Activated gamma-delta T cell (primary cell): Measurements from ENCODE around the gene MAVS.
"Not testable (repeated sequence)": the region's sequence is repeated elsewhere in the genome, so short reads cannot be mapped to it uniquely, and the experiment has no call there.

Experiments used
- DNase-seq: peaks from one replicate; lab custom pipeline; 2025; lab: John Stamatoyannopoulos, UW

The MAVS gene

DNA sequence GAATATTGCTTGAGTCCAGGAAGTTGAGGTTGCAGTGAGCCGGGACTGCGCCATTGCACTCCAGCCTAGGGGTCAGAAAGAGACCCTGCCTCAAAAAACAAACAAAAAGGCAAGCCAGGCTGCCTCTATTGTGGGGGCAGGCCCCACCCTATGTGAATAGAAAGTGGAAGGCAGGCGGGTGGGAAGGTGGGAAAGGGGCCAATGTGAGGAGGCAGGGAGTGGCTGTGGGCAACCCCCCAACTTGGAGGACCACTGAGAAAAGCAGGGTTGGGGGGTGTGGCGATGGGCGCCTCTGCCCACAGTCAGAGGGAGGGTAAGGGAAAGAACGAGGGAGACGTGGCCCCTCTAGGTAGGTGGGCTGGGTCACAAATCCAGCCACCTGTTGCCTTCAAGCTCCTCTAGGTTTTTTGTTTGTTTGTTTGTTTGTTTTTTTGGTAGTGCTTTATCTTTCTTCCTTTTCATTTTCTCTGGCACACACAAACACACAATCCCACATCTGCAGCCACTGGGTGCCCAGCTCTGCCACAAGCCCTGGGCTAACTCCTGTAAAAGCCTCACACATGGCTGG lies 31.6 kb upstream of the MAVS start:
- no peak for DNase-seq

DNA sequence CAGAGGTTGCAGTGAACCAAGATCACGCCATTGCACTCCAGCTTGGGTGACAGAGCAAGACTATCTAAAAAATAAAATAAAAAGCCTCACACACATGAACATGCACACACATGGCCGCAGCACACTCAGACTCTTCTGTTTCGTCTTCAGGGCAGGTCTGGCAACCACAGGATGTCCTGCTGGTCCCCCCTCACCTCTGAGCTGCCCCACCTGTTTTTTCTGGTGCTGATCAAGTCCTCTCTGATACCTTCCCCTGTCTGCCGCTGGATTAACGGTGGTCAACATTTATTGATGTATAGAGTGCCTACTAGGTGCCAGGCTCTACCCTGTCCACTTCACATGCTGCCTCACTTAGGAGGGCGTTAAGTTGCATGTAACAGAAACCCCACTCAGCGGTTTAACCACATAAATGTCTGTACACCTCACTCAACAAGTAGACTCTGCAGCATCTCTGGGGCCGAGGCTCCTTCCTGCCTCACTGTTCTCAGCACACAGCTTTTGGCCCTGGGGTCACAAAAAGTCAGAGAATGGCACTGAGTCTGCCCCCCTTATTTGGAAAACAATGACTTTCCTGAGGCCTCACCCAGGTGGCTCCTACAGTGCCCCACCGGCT lies 30.8 kb upstream of the MAVS start:
- DNase-seq = no peak

DNA sequence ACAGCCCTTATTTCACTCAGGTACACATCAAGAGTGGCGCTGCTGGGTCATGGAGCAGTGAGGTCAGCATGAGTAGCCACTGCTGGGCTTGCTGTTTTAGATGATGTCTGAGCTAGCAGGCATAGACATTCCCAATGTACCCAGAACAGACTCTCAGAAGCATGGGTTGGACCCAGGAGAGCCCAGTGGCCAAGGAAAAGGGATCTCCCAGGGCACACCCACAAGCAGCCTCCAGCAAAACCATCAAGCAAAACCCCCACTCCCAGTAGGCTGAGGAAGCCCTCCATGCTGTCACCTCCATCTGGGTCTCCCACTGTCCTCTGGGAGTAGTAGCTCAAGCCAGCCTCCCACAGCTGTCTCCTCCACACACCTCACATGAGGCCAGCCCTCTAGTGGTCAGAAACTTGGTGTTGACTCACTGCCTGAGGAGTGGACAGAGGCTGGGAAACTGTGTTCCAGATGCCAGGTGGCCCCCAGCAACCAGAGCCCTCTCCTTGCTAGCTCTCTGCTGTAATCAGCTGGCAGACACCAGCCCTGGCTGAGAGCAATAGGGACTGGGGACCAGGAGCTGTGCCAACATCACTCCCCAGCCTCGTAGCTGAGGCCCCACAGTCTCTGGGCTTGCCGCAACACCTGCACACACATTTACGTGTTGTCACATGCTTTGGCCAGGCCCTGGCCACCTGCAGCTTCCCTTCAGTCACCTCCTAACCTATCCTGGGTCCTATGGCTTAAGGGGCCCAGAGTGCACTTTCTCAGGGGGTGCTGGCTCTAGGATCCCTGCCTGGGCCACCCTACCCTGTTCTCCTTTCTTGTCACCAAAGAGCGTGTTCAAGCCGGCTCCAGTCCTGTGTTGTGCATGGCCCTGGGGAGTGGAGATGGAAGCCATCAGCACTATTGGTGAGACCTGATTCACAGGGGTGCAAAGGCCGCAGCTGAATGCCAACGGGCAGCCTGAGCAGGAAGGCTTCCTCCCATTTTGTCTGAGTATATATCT lies 28.2 kb upstream of the MAVS start:
- DNase-seq = no peak

DNA sequence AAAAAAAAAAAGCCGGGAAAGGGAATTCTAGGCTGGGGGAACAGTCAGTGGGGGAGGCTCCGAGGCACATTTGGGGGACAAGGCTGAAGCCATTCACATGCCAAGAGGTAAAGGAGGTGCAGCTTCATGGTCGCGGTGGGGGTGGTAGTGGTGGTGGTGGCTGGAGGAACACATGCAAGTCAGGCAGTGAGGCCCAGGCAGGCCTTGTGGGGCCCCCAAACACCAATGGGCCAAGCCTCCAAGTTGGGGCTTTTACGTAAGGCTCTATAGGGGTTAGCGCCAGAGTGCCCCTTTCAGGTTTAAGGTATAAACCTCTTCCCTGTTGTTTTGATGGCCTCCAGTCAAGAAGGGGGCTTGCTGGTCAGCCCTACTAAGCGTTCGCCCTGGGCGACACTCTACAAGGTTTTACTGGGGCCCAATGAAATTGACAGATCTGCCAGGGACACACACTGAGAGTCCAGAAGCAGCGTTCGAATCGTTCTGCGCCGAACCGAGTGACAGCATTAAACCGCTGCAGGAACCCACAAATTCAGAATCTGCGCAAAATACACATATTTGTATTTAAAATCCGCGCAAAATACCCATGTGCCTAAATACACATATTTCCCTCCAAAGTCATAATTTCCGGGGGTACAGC lies 27.1 kb upstream of the MAVS start:
- no peak for DNase-seq

DNA sequence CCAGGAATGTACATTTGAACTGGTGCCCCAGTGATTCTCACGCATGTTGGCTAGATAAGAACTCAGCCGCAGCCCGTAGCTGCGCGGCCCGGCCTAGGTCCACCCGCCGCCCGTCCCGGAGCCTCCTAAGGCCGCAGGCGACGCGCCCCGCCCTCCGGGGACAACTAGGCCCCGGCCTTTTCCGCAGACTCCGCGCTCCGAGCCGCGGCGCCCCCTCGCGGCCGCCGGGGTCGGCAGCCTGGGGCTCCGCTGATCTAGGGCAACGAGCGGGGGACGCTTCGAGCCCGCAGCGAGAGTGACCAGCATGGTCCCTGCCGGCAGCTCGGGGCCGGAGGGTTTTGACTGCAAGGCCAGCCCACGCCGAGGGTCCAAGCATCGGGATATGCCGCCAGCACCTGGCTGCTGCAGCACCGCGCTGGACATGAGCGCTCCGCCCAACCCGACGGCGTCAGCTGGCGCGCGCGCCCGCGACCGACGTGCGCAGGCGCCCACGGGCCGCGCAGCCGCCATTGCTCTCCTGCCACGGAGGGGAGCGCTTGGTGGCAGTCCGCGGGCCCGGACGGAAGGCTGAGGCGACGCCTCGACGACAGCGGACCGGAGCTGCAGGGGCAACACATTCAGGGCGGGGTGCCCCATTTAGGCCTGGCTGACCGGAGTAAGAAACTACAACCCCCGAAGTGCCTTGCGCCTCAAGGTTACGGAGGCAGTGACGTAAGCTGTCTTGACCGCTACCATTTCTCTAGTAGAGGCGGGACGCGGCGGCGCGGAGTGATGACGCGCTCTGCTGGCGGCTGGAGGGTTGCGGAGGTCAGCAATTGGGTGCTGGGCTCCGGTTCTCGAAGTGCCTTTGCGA lies 26.4 kb upstream of the MAVS start, which contains the start of gene AP5S1:
Gene AP5S1 (plus strand): TSS at position 500 of the 853 bp plus-strand sequence. CDS start 1,571 bp downstream, outside the sequence.
- peak; percentile 96 for DNase-seq

DNA sequence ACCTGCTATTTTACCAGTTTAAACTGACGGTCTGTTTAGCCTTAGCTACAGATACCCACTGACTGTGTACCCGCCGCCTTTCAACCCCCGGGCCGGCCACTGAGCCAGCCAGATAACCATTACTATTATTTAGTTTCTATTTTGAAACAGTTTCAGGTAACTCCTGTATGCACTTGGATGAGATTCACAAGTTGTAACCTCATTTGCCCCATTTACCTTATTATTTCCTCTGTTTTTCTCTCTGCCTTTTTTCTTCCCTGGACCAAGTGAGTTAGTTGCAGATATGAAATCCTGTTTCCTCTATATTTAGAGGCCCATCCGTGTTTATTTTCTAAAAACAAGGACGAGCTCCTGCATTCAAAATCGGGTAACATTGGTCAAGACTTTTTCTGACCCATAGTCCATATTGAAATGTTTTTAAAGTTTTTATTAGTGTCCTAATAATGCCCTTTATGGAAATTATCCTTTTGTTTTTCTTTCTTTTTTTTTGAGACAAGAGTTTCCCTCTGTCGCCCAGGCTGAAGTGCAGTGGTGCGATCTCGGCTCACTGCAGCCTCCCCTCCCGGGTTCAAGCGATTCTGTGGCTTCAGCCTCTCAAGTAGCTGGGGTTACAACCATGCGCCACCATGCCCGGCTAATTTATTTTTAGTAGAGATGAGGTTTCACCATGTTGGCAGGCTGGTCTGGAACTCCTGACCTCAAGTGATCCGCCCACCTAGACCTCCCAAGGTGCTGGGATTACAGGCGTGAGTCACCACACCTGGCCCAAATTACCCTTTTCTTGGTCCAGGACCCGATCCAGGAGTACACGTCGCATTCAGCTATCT lies 25.5 kb upstream of the MAVS start:
- no peak for DNase-seq

DNA sequence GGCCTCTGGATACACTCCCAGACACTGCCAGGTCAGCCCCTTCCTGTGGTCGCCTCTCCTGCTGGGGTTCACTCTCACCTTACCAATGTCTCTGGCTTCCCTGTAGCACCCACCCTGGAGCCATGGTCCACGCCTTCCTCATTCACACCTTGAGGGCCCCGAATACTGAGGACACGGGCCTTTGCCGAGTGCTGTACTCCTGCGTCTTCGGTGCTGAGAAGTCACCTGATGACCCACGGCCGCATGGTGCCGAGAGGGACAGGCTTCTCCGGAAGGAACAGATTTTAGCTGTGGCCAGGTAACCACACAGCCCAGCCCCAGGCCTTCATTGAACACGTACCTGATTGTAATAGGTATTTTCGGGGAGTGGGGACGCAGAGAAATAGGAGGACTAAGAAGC lies 24.6 kb upstream of the MAVS start:
- DNase-seq = no peak

DNA sequence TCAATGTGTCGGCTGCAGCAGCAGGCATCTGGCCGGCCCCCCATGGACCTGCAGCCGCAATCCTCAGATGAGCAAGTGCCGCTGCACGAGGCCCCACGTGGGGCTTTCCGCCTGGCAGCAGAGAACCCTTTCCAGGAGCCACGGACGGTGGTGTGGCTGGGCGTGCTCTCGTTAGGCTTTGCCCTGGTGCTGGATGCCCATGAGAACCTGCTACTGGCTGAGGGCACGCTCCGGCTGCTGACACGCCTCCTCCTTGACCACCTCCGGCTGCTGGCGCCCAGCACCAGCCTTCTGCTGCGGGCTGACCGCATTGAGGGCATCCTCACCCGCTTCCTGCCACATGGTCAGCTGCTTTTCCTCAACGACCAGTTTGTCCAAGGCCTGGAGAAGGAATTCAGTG lies 22.8 kb upstream of the MAVS start:
- DNase-seq = no peak

DNA sequence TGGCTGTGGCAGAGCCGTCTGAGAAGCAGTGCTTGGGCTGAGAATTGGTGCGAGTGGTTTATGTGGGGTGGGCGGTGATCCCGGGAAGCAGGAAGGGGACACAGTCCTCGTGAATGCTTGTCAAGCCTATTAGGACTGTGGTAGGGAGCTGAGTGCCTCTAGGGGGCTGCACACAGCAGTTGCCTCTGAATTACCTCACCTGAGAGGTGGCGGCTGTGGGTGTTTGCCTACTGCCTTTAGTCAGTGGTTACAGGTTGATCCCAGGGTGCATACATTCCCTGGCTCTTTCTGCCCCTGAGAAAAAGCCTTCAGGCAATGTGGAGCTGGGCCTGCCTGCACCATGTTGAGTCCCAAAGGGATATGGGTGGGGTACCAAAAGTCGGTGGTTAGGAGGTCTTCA lies 21.1 kb upstream of the MAVS start:
- DNase-seq = no peak

DNA sequence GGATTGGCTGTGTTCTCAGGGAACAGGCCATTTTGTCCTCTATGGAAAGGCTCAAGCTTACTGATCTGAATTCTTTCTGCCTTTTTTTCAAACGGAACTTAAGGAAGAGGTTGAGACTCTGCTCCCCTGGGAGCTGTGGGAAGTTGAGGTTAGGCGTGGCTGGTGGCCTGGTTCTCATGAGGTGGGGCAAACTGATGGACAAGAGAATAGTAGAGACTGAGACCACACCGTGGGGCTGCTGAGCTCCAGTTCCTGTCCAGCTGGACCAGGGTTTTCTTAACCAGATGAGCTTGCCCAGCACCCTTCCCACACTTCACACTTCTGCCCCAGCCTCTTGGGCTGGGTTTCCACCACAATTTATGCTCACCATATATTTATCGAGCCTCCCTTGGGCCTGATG lies 20.2 kb upstream of the MAVS start:
- no peak for DNase-seq

DNA sequence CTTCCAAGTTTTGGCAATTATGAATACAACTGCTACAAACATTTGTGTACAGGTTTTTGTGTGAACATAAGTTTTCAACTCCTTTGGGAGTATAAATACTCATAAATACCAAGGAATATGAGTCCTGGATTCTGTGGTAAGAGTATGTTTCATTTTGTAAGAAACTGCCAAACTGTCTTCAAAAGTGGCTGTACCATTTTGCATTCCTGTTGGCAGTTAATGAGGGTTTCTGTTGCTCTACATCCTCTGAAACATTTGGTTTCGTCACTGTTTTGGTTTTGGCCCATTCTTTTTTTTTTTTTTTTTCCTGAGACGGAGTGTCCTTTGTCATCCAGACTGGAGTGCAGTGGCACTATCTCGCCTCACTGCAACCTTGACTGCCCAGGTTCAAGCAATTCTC lies 17.8 kb upstream of the MAVS start:
- DNase-seq = no peak

DNA sequence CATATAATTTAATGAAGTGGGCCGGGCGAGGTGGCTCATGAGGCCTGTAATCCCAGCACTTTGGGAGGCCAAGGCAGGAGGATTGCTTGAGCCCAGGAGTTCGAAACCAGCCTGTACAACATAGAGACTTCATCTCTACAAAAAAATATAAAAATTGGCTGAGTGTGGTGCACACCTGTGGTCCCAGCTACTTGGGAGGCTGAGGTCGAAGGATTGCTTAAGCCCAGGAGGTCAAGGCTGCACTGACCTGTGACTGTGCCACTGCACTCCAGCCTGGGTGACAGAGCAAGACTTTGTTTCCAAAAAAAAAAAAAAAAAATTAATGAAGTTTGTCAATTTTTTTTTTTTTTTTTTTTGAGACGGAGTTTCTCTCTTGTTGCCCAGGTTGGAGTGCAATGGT lies 16.7 kb upstream of the MAVS start:
- not testable (repeated sequence) for DNase-seq

DNA sequence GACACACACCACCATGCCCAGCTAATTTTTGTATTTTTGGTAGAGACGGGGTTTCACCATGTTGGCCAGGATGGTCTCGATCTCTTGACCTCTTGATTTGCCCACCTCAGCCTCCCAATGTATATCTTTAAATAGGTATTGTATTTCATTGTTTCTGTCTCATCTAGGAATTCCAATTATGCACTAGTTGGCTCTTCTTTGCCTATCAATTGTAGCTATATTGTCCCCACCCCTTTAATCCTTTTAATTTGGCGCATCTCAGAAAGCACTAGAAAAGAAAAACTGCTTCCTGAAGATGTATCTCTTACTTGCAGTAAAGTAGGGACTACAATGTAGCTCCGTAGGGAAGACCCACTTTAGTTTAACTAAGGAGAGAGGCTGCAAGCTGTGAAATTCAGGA lies 10.5 kb upstream of the MAVS start:
- DNase-seq = no peak

DNA sequence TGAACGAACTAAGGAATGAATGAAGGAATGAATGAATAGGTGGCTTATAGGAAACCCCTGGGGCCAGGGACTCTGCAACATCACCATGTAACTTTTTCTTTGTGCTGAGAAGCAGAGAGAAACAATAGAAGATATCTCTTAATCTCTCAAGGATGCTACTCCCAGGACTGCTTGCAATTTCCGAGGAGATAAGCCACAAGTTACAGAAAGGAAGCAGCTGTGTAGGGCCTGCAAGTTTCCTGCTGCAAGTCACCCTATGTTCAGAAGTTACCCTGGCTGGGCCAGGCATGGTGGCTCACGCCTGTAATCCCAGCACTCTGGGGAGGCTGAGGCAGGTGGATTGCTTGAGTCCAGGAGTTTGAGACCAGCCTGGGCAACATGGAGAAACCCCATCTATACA lies 7.3 kb upstream of the MAVS start:
- DNase-seq = no peak

DNA sequence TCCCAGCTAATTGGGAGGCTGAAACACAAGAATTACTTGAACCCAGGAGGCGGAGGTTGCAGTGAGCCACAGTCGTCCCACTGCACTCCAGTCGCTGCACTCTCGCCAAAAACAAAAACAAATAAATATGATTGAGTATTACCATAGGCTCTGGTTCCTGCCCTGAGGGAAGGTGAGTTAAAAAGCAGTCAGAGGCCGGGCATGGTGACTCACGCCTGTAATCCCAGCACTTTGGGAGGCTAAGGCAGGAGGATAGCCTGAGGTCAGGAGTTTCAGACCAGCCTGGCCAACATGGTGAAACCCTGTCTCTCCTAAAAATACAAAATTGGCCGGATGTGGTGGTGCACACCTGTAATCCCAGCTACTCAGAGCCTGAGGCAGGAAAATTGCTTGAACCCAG lies 6.4 kb upstream of the MAVS start:
- DNase-seq = not testable (repeated sequence)

DNA sequence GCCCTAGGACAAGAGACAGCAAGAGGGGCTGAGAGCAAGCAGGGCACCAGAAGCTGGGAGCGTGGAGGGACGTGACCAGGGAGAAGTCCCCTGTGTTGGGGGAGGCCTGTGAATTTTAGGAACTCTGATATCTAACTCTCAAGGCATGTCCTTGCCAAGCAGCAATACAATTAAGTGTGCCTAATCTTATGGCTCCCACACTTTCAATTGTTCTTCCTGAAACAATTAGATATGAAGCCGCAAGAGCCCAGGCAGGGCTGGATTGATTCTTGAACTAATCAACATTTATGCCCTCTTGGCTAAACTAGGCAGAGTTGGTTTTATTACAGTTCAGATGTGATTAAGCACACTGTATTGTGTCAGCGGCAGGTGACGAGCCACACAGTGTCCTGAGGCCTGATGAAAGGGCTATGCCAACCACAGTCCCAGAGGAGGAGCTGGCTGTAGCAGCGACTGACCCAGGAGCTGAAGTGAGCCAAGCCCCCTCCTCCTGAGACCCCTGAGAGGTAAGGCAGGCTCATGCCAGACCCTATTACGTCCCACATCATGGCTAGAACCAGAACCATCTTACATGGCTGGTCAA lies 4.2 kb upstream of the MAVS start:
- no peak for DNase-seq

DNA sequence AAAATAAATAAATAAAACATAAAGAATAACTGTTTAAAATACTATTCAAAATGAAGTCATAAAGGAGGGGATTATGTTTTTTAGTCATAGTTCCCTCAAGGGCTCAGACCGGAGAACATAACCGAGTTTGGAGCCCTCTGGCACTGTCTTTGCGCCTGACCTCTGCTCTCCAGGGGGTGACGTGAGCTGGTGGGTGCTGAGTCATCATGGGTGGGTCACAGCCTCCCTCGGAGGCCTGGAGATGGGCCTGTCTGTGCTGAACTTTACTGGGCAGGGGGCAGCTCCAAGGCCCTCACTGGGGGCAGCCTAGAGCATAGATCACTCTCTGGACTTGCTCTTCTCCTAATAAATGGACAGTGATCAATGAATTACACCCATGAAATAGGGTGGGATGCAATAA lies 3.1 kb upstream of the MAVS start:
- no peak for DNase-seq

DNA sequence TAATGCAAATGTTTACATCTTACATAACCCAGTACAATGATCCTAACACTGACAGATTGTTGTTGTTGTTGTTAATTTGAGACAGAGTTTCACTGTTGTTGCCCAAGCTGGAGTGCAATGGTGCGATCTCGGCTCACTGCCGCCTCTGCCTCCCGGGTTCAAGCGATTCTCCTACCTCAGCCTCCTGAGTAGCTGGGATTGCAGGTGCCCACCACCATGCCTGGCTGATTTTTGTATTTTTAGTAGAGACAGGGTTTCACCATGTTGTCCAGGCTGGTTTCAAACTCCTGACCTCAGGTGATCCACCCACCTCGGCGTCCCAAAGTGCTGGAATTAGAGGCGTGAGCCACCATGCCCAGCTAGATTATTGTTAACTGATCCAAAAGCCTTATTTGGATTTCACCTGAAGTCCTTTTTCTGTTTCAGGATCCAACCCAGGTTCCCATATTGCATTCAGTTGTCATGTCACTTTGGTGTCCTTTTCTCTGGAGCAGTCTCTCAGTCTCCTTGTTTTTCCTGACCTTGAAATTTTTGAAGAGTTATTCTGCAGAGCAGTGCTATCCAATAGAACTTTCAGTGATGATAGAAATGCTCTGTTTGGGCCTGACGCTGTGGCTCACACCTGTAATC lies 2.5 kb upstream of the MAVS start:
- not testable (repeated sequence) for DNase-seq

DNA sequence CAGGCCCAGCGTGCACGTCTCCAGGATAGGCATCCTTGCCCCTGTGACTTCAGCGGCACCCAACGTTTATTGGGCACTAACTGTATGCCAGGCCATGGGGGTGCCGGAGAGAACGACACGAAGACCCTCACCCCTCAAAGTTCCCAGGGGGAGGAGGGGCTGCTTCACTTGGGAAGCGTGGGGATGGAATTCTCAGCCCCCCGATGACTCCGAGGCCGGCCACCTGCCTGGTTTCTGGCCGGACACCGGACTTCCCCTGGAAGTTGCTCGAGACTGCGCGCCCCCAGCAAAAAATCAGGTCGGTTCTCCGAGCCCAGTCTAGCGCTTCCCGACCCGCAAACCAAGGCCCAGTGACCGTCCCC lies 275 bp upstream of the MAVS start:
- DNase-seq = no peak

DNA sequence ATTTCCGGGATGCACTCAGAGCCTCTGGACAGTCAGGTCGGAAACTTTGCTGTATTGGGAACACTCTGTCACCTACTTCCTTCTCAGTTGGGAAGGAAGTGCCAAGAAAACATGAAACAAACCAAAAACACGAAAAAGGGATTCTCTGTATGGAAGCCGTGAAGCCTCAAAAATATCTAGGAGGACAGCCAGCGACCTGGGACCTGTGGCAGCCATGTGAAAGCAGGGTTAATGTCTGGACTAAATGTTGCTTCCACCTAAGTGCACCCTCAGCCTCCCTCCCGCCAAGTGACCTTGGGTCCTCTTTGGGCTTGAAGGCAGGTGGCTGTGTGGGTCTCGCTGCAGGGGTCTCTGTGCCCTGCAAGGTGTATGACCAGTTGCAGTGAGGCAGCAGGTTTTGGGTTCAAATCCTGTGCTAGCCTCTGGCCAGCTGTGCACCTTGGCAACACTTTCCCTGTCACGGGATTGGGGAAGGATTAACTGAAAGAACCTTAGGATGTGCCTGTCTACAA lies 851 bp downstream of the MAVS start:
- DNase-seq = no peak
